ENCODE measurements around the gene TM2D3. TPM values are rescaled to one million over a fixed set of nuclear protein-coding genes. Genes with fewer than 3 reads are reported as not detected.

The TM2D3 gene
- total and polyA plus RNA-seq, 10 of the 15 experiments (the other 5 are each of a cell fraction or from before 2014, with no cell fraction given) = 28.3 to 84.5 (median 45.0) TPM

DNA sequence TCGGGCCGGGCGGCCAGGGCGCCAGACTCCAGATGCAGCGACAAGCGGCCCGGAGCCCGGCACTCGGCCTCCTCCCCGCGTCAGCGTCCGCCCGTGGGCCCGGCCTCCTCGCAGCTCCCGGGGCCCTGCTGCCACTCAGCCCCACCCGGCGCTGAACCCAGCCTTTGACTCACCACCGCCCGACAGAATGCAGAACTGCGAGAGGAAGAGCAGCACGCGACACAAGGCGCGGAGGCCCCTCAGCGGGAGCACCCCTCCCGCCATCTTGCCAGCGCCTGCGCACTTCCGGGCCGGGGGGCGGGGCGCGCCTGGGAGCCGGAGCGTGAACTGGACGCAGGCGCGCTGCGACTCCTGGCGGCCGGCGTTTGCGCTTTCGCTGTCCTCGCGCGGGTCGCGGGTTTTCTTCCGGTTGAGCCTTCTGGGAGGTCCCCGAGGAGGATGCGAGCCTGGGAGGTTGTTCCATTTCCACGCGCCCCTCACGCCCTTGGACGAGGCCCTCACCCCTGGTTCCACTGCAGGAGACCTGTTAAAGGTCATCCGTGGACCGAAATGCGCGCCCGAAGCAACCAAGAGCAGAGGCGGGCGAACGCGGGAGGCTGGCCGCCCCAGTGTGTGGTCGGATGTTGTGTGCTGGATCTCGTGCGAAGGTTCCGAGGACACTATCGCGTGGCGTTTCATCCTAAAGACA, at the start of gene TM2D3 (continued):
- TF ChIP-seq E2F4 (IDR thresholded peaks at IDR 0.05; ENCODE audit: low read depth, low read length) = no peak; the same call in 1 of the 2 replicates
- no peak for TF ChIP-seq MTA3 (IDR thresholded peaks at IDR 0.05; ENCODE audit: borderline replicate concordance, low read length)
- TF ChIP-seq MYC (IDR thresholded peaks at IDR 0.05; ENCODE audit: insufficient read depth, insufficient read length, insufficient replicate concordance, low read length, severe bottlenecking) = peak; percentile 86
- TF ChIP-seq NFXL1 (IDR thresholded peaks at IDR 0.05; ENCODE audit: borderline replicate concordance) = no peak
- TF ChIP-seq MEF2B (IDR thresholded peaks at IDR 0.05; ENCODE audit: partially characterized antibody, poor library complexity, severe bottlenecking) = peak; percentile 82
- TF ChIP-seq HDAC6 (IDR thresholded peaks at IDR 0.05; ENCODE audit: unreplicated experiment) = no peak
- peak; percentile 94 to 99 for TF ChIP-seq BHLHE40 (IDR thresholded peaks at IDR 0.05; ENCODE audit: borderline replicate concordance in 1 of 2, low read depth in 2 of 2, low read length in 1 of 2)
- peak; percentile 97 for TF ChIP-seq YY1 (IDR thresholded peaks at IDR 0.05; ENCODE audit: low read depth, low read length)
- peak; percentile 87 for TF ChIP-seq POLR2AphosphoS2 (IDR thresholded peaks at IDR 0.05; ENCODE audit: low read depth, low read length)
- TF ChIP-seq, protein P1, sequence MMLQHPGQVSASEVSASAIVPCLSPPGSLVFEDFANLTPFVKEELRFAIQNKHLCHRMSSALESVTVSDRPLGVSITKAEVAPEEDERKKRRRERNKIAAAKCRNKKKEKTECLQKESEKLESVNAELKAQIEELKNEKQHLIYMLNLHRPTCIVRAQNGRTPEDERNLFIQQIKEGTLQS (IDR thresholded peaks at IDR 0.05; ENCODE audit: borderline replicate concordance, extremely low read depth, low read depth, low read length) = no peak
- TF ChIP-seq WRNIP1 (IDR thresholded peaks at IDR 0.05; ENCODE audit: borderline replicate concordance, low read depth, low read length) = no peak
- TF ChIP-seq RBBP5 (conservative IDR thresholded peaks at IDR 0.05) = no peak
- TF ChIP-seq PAX5 (IDR thresholded peaks at IDR 0.05; ENCODE audit: borderline replicate concordance, low read depth, low read length) = peak; percentile 95
- peak; percentile 20; the same call in 1 of the 2 replicates for TF ChIP-seq SMC3 (IDR thresholded peaks at IDR 0.05; ENCODE audit: borderline replicate concordance, low read length)
- TF ChIP-seq MTA2 (IDR thresholded peaks at IDR 0.05; ENCODE audit: low read depth) = 0 out of 2 replicates have a peak, but pooled peaks have one; percentile 35
- TF ChIP-seq FOXM1 (IDR thresholded peaks at IDR 0.05; ENCODE audit: low read depth, low read length) = no peak
- TF ChIP-seq SUPT20H (IDR thresholded peaks at IDR 0.05; ENCODE audit: borderline replicate concordance, control insufficient read depth, low read depth, low read length) = no peak
- no peak for TF ChIP-seq ZBTB4 (CRISPR knock-in tag; IDR thresholded peaks at IDR 0.05)
- TF ChIP-seq, protein P2, sequence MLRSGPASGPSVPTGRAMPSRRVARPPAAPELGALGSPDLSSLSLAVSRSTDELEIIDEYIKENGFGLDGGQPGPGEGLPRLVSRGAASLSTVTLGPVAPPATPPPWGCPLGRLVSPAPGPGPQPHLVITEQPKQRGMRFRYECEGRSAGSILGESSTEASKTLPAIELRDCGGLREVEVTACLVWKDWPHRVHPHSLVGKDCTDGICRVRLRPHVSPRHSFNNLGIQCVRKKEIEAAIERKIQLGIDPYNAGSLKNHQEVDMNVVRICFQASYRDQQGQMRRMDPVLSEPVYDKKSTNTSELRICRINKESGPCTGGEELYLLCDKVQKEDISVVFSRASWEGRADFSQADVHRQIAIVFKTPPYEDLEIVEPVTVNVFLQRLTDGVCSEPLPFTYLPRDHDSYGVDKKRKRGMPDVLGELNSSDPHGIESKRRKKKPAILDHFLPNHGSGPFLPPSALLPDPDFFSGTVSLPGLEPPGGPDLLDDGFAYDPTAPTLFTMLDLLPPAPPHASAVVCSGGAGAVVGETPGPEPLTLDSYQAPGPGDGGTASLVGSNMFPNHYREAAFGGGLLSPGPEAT (IDR thresholded peaks at IDR 0.05; ENCODE audit: low read depth) = no peak
- no peak for TF ChIP-seq CBX5 (IDR thresholded peaks at IDR 0.05; ENCODE audit: low read depth)
- no peak for TF ChIP-seq EED (IDR thresholded peaks at IDR 0.05; ENCODE audit: low read depth)
- TF ChIP-seq CBX3 (IDR thresholded peaks at IDR 0.05; ENCODE audit: borderline replicate concordance, low read depth) = no peak
- TF ChIP-seq SIN3A (IDR thresholded peaks at IDR 0.05; ENCODE audit: low read depth, low read length) = peak; percentile 52
- TF ChIP-seq BACH1 (IDR thresholded peaks at IDR 0.05; ENCODE audit: borderline replicate concordance) = peak; percentile 91
